ENCODE data around the gene CFAP74.

Gene CFAP74

GRCh38 chr1:2003541-2004131 is at the start of gene CFAP74:
Gene CFAP74, minus strand, starts transcription at chr1:2003786. Its CDS starts 12,830 bp downstream, at chr1:1990956.
- Mint-ChIP-seq H3K27ac (ENCODE audit: low read depth) (no peak within 1 kb of the TSS), H3K4me1 (no peaks in the 10 kb centered on the region), H3K9me3 (no peaks in the 10 kb centered on the region), H3K4me3 (no peak within 1 kb of the TSS), H3K36me3 (ENCODE audit: insufficient read depth) (no peaks in the 10 kb centered on the region), H3K27me3 (peaks cover 61% of the 10 kb centered on the region)
- DNase-seq (ENCODE audit: low spot score in 2 of 2) (no peak), ATAC-seq (replicated peaks; ENCODE audit: extremely low read depth, poor library complexity, severe bottlenecking) (no peak)

GRCh38 chr1:2053217-2053616 is 49.6 kb upstream of the CFAP74 start:
- Mint-ChIP-seq H3K4me1 (peaks cover 22% of the 10 kb centered on the region), H3K36me3 (ENCODE audit: insufficient read depth) (peaks cover 11% of the 10 kb centered on the region), H3K27ac (ENCODE audit: low read depth) (peak overlapping the region; percentile 64), H3K4me3 (peak overlapping the region; percentile 70), H3K9me3 (no peaks in the 10 kb centered on the region), H3K27me3 (no peaks in the 10 kb centered on the region)
- DNase-seq (ENCODE audit: low spot score in 2 of 2) (no peak), ATAC-seq (replicated peaks; ENCODE audit: extremely low read depth, poor library complexity, severe bottlenecking) (no peak)

- Mint-ChIP-seq H3K27ac (ENCODE audit: low read depth) (peak overlapping the region; percentile 64), H3K36me3 (ENCODE audit: insufficient read depth) (peaks cover 11% of the 10 kb centered on the region), H3K9me3 (no peaks in the 10 kb centered on the region), H3K4me1 (peaks cover 22% of the 10 kb centered on the region), H3K4me3 (peak overlapping the region; percentile 70), H3K27me3 (no peaks in the 10 kb centered on the region)
- ATAC-seq (replicated peaks; ENCODE audit: extremely low read depth, poor library complexity, severe bottlenecking): no peak
- DNase-seq (ENCODE audit: low spot score in 2 of 2): no peak
These were observed 49.2 kb upstream of the CFAP74 start for GRCh38 chr1:2052756-2053155.

- H3K4me1 Mint-ChIP-seq: peaks cover 22% of the 10 kb centered on the region
- DNase-seq (ENCODE audit: low spot score in 2 of 2) (no peak), ATAC-seq (replicated peaks; ENCODE audit: extremely low read depth, poor library complexity, severe bottlenecking) (no peak)
- no peaks in the 10 kb centered on the region for H3K27me3 Mint-ChIP-seq
- H3K27ac Mint-ChIP-seq (ENCODE audit: low read depth): peak overlapping the region; percentile 64
- peak overlapping the region; percentile 70 for H3K4me3 Mint-ChIP-seq
- no peaks in the 10 kb centered on the region for H3K9me3 Mint-ChIP-seq
- peaks cover 8% of the 10 kb centered on the region for H3K36me3 Mint-ChIP-seq (ENCODE audit: insufficient read depth)
These were observed 48.6 kb upstream of the CFAP74 start for GRCh38 chr1:2052054-2052679.

- no peak for ATAC-seq (replicated peaks; ENCODE audit: extremely low read depth, poor library complexity, severe bottlenecking)
- H3K27ac Mint-ChIP-seq (ENCODE audit: low read depth): no peak overlapping the region
- H3K36me3 Mint-ChIP-seq (ENCODE audit: insufficient read depth): peaks cover 6% of the 10 kb centered on the region
- DNase-seq (ENCODE audit: low spot score in 2 of 2): no peak
- H3K4me3 Mint-ChIP-seq: peak overlapping the region; percentile 70
- no peaks in the 10 kb centered on the region for H3K27me3 Mint-ChIP-seq
- no peaks in the 10 kb centered on the region for H3K9me3 Mint-ChIP-seq
- peaks cover 22% of the 10 kb centered on the region for H3K4me1 Mint-ChIP-seq
These were observed 47.5 kb upstream of the CFAP74 start for GRCh38 chr1:2050793-2051682.

GRCh38 chr1:2050461-2050792 is 46.8 kb upstream of the CFAP74 start:
- Mint-ChIP-seq H3K27ac (ENCODE audit: low read depth) (no peak overlapping the region), H3K9me3 (no peaks in the 10 kb centered on the region), H3K27me3 (no peaks in the 10 kb centered on the region), H3K4me1 (peaks cover 26% of the 10 kb centered on the region), H3K4me3 (peak overlapping the region; percentile 70), H3K36me3 (ENCODE audit: insufficient read depth) (peaks cover 4% of the 10 kb centered on the region)
- peak in 1 of 2 donors; percentile 21 for DNase-seq (ENCODE audit: low spot score in 2 of 2)
- peak; percentile 47 for ATAC-seq (replicated peaks; ENCODE audit: extremely low read depth, poor library complexity, severe bottlenecking)

GRCh38 chr1:2049718-2050431 is 46.3 kb upstream of the CFAP74 start, which contains the start of gene PRKCZ:
Gene PRKCZ, plus strand, starts transcription at chr1:2050411. Its CDS starts 220 bp downstream, at chr1:2050631.
- DNase-seq (ENCODE audit: low spot score in 2 of 2) (peak; percentile 86 to 92), ATAC-seq (replicated peaks; ENCODE audit: extremely low read depth, poor library complexity, severe bottlenecking) (peak; percentile 95)
- Mint-ChIP-seq H3K4me1 (peaks cover 32% of the 10 kb centered on the region), H3K27ac (ENCODE audit: low read depth) (peak within 1 kb of the TSS; percentile 92), H3K27me3 (no peaks in the 10 kb centered on the region), H3K9me3 (no peaks in the 10 kb centered on the region), H3K4me3 (peak within 1 kb of the TSS; percentile 82), H3K36me3 (ENCODE audit: insufficient read depth) (peaks cover 2% of the 10 kb centered on the region)

GRCh38 chr1:2049225-2049717 is 45.7 kb upstream of the CFAP74 start:
- Mint-ChIP-seq H3K27me3 (no peaks in the 10 kb centered on the region), H3K27ac (ENCODE audit: low read depth) (peak overlapping the region; percentile 92), H3K4me1 (peaks cover 32% of the 10 kb centered on the region), H3K4me3 (peak overlapping the region; percentile 82), H3K36me3 (ENCODE audit: insufficient read depth) (peaks cover 2% of the 10 kb centered on the region), H3K9me3 (no peaks in the 10 kb centered on the region)
- no peak for ATAC-seq (replicated peaks; ENCODE audit: extremely low read depth, poor library complexity, severe bottlenecking)
- no peak for DNase-seq (ENCODE audit: low spot score in 2 of 2)

- no peak for DNase-seq (ENCODE audit: low spot score in 2 of 2)
- Mint-ChIP-seq H3K4me1 (peaks cover 33% of the 10 kb centered on the region), H3K4me3 (peak overlapping the region; percentile 82), H3K9me3 (no peaks in the 10 kb centered on the region), H3K27ac (ENCODE audit: low read depth) (peak overlapping the region; percentile 92), H3K36me3 (ENCODE audit: insufficient read depth) (no peaks in the 10 kb centered on the region), H3K27me3 (no peaks in the 10 kb centered on the region)
- ATAC-seq (replicated peaks; ENCODE audit: extremely low read depth, poor library complexity, severe bottlenecking): no peak
These were observed 44.5 kb upstream of the CFAP74 start for GRCh38 chr1:2047749-2048729.

GRCh38 chr1:2046953-2047748 is 43.6 kb upstream of the CFAP74 start:
- Mint-ChIP-seq H3K9me3 (no peaks in the 10 kb centered on the region), H3K27me3 (no peaks in the 10 kb centered on the region), H3K36me3 (ENCODE audit: insufficient read depth) (no peaks in the 10 kb centered on the region), H3K27ac (ENCODE audit: low read depth) (no peak overlapping the region), H3K4me1 (peaks cover 24% of the 10 kb centered on the region), H3K4me3 (no peak overlapping the region)
- no peak for ATAC-seq (replicated peaks; ENCODE audit: extremely low read depth, poor library complexity, severe bottlenecking)
- DNase-seq (ENCODE audit: low spot score in 2 of 2): no peak

Data from central memory CD8-positive, alpha-beta T cell (primary cell).